OCI-LY7 (cell line): Measurements from ENCODE around the gene TEX48. TPM values are rescaled to one million over a fixed set of nuclear protein-coding genes. Genes with fewer than 3 reads are reported as not detected.

Source experiments
- BruUV-seq: library from RNA; stranded (reverse); fragments of 400-500 nt; replicated peaks from 2 replicates; lab custom pipeline; 2021; lab: Mats Ljungman, UMichigan
- CTCF ChIA-PET: fragments of 300-600 bp; sonication (Branson Sonifier 250); formaldehyde crosslinking; loops from one replicate; lab custom pipeline; 2022; ENCODE audit warnings: antibody characterized with exemption; ENCODE audit not compliant: unreplicated experiment; lab: Charles Lee
- POLR2A ChIA-PET: fragments of 300-600 bp; sonication (Branson Sonifier 250); formaldehyde crosslinking; loops from one replicate; lab custom pipeline; 2022; ENCODE audit warnings: antibody characterized with exemption; lab: Charles Lee
- DNase-seq: peaks from one replicate; pipeline ENCODE4 v3.0.0-alpha.2; 2015; ENCODE audit warnings: low spot score
- H2AFZ ChIP-seq: fragments of 200-600 bp; sonication (generic), shearing (Covaris generic); 2 replicates; pipeline ENCODE4 v1.6.1; 2014; ENCODE audit warnings: mild to moderate bottlenecking, antibody characterized with exemption, low read length, moderate library complexity
- H3K27ac ChIP-seq: fragments of 200-600 bp; sonication (generic); 2 replicates; pipeline ENCODE4 v1.5.1; 2014; ENCODE audit warnings: mixed run types, low read depth, mild to moderate bottlenecking, moderate library complexity, low read length, inconsistent platforms; ENCODE audit not compliant: poor library complexity, severe bottlenecking
- H3K36me3 ChIP-seq: fragments of 200-600 bp; sonication (generic); 2 replicates; pipeline ENCODE4 v1.6.1; 2014; ENCODE audit warnings: mild to moderate bottlenecking, antibody characterized with exemption, low read length, moderate library complexity, mixed read lengths; ENCODE audit not compliant: insufficient read depth
- H3K4me1 ChIP-seq: fragments of 200-600 bp; sonication (generic); 2 replicates; pipeline ENCODE4 v1.5.1; 2014; ENCODE audit warnings: mild to moderate bottlenecking, low read length; ENCODE audit not compliant: insufficient read depth, poor library complexity, severe bottlenecking
- H3K4me2 ChIP-seq: fragments of 200-600 bp; sonication (generic); 2 replicates; pipeline ENCODE4 v1.6.1; 2014; ENCODE audit warnings: mild to moderate bottlenecking, low read length
- H3K4me3 ChIP-seq: fragments of 200-600 bp; sonication (generic); 2 replicates; pipeline ENCODE4 v1.5.1; 2014; ENCODE audit warnings: mild to moderate bottlenecking, low read depth, low read length; ENCODE audit not compliant: poor library complexity, severe bottlenecking
- H3K79me2 ChIP-seq: fragments of 200-600 bp; sonication (generic); 2 replicates; pipeline ENCODE4 v1.6.1; 2016; ENCODE audit warnings: low read depth, mild to moderate bottlenecking, low read length, moderate library complexity, mixed read lengths; ENCODE audit not compliant: insufficient read depth
- H3K9me2 ChIP-seq: fragments of 200-600 bp; sonication (generic); 2 replicates; pipeline ENCODE4 v1.6.1; 2016; ENCODE audit warnings: mild to moderate bottlenecking, low read length, mixed read lengths; ENCODE audit not compliant: insufficient read depth
- H3K9me3 ChIP-seq: fragments of 200-600 bp; sonication (generic); 2 replicates; pipeline ENCODE4 v1.6.1; 2014; ENCODE audit warnings: mild to moderate bottlenecking, mixed run types, low read length, mixed read lengths
- H4K20me1 ChIP-seq: fragments of 200-600 bp; sonication (generic); 2 replicates; pipeline ENCODE4 v1.6.1; 2014; ENCODE audit warnings: mild to moderate bottlenecking, antibody characterized with exemption, low read length, moderate library complexity, mixed read lengths; ENCODE audit not compliant: insufficient read depth
- EZH2phosphoT487 ChIP-seq: fragments of 200-600 bp; sonication (generic); IDR thresholded peaks from 2 replicates; pipeline ENCODE4 v1.6.1; 2018; ENCODE audit warnings: low read depth, borderline replicate concordance, mild to moderate bottlenecking, mixed run types, antibody characterized with exemption, low read length, moderate library complexity, mixed read lengths
- intact Hi-C: fragments of 100-400 bp; cut with micrococcal nuclease; formaldehyde crosslinking; loops from one replicate; pipeline ENCODE4 v1.10.0; 2022; ENCODE audit not compliant: unreplicated experiment
- total RNA-seq, 2 experiments: library from RNA; depleted of rRNA in 1 of 2; stranded (reverse); fragments of >200 nt in 1 of 2; shearing (Covaris generic) in 1 of 2; gene quantifications; 2 replicates each; pipeline ENCODE4 v1.2.3, GENCODE V29; 2014 to 2022
- TF ChIP-seq, protein P1 (sequence below): fragments of 200-600 bp; sonication (generic); conservative IDR thresholded peaks from 2 replicates; pipeline ENCODE4 v1.5.1; 2014; ENCODE audit warnings: mild to moderate bottlenecking, antibody characterized with exemption, low read length, moderate library complexity, mixed read lengths

The TEX48 gene
- total RNA-seq, 2 experiments from 2014 or later, result not detected

DNA sequence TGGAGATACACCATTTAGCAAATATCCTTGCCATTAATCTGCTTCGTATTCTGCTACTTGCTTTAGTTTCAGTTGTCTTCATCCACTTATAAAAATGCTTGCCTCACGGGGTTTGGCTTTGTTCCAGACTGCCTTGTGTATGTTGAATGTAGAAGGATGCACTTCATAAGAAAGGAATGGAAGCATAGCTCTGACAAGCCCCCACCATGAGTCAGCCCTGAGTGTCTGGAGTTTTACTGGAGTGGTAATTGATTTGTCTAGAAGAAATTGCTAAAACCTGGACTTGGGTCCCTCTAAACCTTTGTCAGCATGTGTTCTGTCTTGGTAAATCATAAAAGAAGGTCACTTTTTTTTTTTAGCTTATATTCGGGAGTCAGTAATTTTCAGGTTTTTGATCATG is 4.6 kb downstream of the TEX48 start:
- ChIA-PET POLR2A (interaction anchor here (0.6 to 0.8 kb wide), 2 partner anchors 9 to 58 kb away, joined by 3 read pairs; no protein-coding TSS in a partner anchor), CTCF (no interaction called here)
- H3K4me2 ChIP-seq, result no peak overlapping the region
- no peaks in the 10 kb centered on the region for H3K79me2 ChIP-seq
- DNase-seq, result no peak
- intact Hi-C loops, result no loop called here
- no peaks in the 10 kb centered on the region for H3K36me3 ChIP-seq
- TF ChIP-seq, protein P1, sequence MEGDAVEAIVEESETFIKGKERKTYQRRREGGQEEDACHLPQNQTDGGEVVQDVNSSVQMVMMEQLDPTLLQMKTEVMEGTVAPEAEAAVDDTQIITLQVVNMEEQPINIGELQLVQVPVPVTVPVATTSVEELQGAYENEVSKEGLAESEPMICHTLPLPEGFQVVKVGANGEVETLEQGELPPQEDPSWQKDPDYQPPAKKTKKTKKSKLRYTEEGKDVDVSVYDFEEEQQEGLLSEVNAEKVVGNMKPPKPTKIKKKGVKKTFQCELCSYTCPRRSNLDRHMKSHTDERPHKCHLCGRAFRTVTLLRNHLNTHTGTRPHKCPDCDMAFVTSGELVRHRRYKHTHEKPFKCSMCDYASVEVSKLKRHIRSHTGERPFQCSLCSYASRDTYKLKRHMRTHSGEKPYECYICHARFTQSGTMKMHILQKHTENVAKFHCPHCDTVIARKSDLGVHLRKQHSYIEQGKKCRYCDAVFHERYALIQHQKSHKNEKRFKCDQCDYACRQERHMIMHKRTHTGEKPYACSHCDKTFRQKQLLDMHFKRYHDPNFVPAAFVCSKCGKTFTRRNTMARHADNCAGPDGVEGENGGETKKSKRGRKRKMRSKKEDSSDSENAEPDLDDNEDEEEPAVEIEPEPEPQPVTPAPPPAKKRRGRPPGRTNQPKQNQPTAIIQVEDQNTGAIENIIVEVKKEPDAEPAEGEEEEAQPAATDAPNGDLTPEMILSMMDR, result no peak
- TF ChIP-seq EZH2phosphoT487, result no peak
- H2AFZ ChIP-seq, result no peak overlapping the region
- no peaks in the 10 kb centered on the region for H3K9me2 ChIP-seq
- BruUV-seq, result no TSS peak
- no peaks in the 10 kb centered on the region for H4K20me1 ChIP-seq
- H3K9me3 ChIP-seq, result no peaks in the 10 kb centered on the region
- H3K27ac ChIP-seq, result no peak overlapping the region
- H3K4me1 ChIP-seq, result peaks cover 4% of the 10 kb centered on the region
- H3K4me3 ChIP-seq, result no peak overlapping the region

DNA sequence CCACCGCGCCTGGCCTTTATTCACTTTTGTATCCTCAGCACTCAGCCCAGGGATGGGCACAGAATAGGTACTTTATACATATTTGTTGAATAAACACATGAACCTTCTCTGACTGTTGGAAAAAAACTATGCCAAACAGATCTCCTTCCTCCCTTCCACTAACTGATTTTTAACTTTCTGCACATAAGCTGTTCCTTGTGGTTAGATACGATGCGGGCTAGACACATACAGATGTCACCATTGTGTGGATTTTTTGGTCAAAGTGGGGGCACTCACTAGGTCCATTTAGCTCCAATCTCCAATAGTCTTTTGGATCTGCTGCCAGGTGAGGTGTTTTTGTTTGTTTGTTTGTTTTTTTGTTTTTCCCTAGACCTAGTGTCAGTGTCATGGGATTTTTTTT is 5.1 kb downstream of the TEX48 start:
- Histone ChIP-seq H3K9me3 (no peaks in the 10 kb centered on the region), H3K4me1 (peaks cover 3% of the 10 kb centered on the region), H3K4me2 (no peak overlapping the region), H3K9me2 (no peaks in the 10 kb centered on the region), H3K79me2 (no peaks in the 10 kb centered on the region), H3K4me3 (no peak overlapping the region), H3K27ac (no peak overlapping the region), H2AFZ (no peak overlapping the region), H4K20me1 (no peaks in the 10 kb centered on the region), H3K36me3 (no peaks in the 10 kb centered on the region)
- DNase-seq, result no peak
- TF ChIP-seq, protein P1, result no peak
- no peak for TF ChIP-seq EZH2phosphoT487
- ChIA-PET POLR2A (interaction anchor here (0.6 to 0.8 kb wide), 3 partner anchors 9 to 1088 kb away, joined by 3 read pairs; no protein-coding TSS in a partner anchor), CTCF (no interaction called here)
- BruUV-seq, result no TSS peak
- intact Hi-C loops, result no loop called here

DNA sequence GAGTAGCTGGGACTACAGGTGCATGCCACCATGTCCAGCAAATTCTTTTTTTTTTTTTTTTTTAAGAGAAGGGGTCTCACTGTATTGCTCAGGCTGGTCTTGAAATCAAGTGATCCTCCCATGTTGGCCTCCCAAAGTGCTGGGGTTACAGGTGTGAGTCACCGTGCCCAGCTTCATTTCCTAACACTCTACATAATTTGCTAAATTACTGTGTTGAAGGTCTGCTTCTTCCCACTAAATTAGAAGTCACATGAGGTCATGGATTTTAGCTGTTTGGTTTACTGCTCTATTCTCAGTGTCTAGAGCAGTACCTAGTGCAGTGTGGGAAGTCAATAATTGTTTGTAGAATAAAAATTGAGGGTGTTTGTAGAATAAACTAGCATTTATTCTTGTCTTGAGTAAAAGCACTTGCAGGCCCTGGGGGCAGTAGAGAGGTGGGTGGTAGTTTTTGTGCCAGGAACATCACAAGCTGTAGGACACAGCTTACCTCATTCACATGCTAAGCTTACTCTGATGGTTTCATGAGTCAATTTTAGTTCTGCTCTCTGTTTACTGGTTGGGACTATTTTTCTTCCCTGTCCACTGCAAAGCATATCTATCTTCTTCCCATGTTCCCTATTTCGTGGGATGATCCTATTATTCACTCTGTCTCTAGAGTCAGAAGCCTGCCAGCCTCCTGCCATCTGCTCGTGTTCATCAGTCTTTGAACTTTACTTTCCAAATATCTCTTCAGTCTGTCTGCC is 7.0 kb downstream of the TEX48 start:
- no TSS peak for BruUV-seq
- POLR2A ChIA-PET, result interaction anchor here (0.6 to 0.7 kb wide), 3 partner anchors 12 to 248 kb away, joined by 3 read pairs; no protein-coding TSS in a partner anchor
- intact Hi-C loops, result no loop called here

More for the DNA sequence above, 7.0 kb downstream of the TEX48 start:
- CTCF ChIA-PET, result no interaction called here
- no peak overlapping the region for H3K4me2 ChIP-seq
- H3K9me2 ChIP-seq, result no peaks in the 10 kb centered on the region
- H2AFZ ChIP-seq, result no peak overlapping the region
- H3K27ac ChIP-seq, result no peak overlapping the region
- no peaks in the 10 kb centered on the region for H3K9me3 ChIP-seq
- TF ChIP-seq, protein P1, result no peak
- no peak for TF ChIP-seq EZH2phosphoT487
- H4K20me1 ChIP-seq, result no peaks in the 10 kb centered on the region
- H3K4me1 ChIP-seq, result no peaks in the 10 kb centered on the region
- no peaks in the 10 kb centered on the region for H3K79me2 ChIP-seq
- no peak overlapping the region for H3K4me3 ChIP-seq
- no peaks in the 10 kb centered on the region for H3K36me3 ChIP-seq
- DNase-seq, result no peak
